ENCODE data around the gene CFAP58.

CFAP58 gene

DNA sequence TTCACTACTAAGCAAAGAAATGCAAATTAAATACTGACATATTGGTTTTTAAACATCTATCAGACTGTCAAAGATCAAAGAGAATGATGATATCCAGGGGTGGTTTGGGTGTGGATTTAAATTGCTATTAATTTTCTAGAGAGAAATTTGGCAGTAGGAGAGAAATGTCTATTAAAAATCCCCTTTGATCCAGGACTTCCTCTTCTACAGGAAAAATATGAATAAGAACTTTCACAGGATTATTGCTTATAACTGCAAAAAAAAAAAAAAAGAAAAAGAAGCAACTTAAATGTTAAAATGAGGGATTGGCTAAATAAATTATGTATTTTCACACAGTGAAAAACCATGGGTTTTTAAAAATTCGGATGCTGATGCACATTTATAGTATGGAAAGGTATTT, 21.0 kb downstream of the CFAP58 start:
- TF ChIP-seq, protein P1, sequence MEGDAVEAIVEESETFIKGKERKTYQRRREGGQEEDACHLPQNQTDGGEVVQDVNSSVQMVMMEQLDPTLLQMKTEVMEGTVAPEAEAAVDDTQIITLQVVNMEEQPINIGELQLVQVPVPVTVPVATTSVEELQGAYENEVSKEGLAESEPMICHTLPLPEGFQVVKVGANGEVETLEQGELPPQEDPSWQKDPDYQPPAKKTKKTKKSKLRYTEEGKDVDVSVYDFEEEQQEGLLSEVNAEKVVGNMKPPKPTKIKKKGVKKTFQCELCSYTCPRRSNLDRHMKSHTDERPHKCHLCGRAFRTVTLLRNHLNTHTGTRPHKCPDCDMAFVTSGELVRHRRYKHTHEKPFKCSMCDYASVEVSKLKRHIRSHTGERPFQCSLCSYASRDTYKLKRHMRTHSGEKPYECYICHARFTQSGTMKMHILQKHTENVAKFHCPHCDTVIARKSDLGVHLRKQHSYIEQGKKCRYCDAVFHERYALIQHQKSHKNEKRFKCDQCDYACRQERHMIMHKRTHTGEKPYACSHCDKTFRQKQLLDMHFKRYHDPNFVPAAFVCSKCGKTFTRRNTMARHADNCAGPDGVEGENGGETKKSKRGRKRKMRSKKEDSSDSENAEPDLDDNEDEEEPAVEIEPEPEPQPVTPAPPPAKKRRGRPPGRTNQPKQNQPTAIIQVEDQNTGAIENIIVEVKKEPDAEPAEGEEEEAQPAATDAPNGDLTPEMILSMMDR (IDR thresholded peaks at IDR 0.05; ENCODE audit: control insufficient read depth, extremely low read depth, insufficient read depth) = no peak
- DNase-seq (ENCODE audit: low read depth) = no peak
- H3K4me3 ChIP-seq (ENCODE audit: low read depth, low read length) = no peak overlapping the region

DNA sequence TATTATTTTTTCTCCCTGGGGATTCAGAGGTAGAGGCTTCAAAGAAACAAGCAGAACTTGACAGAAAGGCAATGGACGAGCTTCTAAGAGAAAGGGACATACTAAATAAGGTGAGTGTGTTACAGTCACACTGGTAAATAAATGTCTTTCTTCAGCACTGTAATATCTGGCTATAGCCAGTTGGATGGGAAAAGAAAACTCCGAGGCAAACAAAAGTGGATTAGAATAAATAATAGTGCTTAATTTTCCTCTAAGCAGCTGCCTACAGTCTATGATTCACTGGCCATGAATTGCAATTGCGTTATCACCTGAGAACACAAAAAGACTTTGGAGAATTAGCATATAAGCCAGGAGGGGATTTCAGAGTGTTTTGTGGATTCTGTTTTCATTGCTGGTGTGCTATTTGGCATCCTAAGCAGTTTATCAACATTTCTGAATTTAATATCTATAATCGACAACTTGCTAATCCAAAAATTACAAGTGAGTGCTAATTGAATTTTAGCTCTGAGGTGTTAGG, 23.2 kb downstream of the CFAP58 start:
- TF ChIP-seq, protein P1 (IDR thresholded peaks at IDR 0.05; ENCODE audit: control insufficient read depth, extremely low read depth, insufficient read depth) = no peak
- no peak overlapping the region for H3K4me3 ChIP-seq (ENCODE audit: low read depth, low read length)
- no peak for DNase-seq (ENCODE audit: low read depth)

DNA sequence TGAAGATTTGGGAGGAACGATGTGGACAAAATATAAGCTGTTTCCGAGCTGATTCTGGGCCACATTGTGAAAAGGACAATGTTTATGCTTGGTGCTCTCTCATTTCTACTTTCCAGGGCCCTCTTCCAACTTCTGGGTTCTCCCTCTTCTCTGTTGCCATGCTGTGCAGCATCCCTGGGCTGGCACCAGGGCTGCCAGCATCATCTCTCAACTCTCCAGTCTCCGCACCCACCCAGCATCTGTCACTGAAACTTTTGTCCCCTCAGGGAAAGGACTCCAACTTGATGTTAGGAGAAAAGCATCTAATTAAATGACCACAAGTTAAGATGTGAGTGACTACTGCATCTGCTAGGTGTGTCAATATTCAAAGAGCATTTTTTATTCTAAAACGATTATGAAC, 26.7 kb downstream of the CFAP58 start:
- no peak overlapping the region for H3K4me3 ChIP-seq (ENCODE audit: low read depth, low read length)
- TF ChIP-seq, protein P1 (IDR thresholded peaks at IDR 0.05; ENCODE audit: control insufficient read depth, extremely low read depth, insufficient read depth) = no peak
- DNase-seq (ENCODE audit: low read depth) = no peak

DNA sequence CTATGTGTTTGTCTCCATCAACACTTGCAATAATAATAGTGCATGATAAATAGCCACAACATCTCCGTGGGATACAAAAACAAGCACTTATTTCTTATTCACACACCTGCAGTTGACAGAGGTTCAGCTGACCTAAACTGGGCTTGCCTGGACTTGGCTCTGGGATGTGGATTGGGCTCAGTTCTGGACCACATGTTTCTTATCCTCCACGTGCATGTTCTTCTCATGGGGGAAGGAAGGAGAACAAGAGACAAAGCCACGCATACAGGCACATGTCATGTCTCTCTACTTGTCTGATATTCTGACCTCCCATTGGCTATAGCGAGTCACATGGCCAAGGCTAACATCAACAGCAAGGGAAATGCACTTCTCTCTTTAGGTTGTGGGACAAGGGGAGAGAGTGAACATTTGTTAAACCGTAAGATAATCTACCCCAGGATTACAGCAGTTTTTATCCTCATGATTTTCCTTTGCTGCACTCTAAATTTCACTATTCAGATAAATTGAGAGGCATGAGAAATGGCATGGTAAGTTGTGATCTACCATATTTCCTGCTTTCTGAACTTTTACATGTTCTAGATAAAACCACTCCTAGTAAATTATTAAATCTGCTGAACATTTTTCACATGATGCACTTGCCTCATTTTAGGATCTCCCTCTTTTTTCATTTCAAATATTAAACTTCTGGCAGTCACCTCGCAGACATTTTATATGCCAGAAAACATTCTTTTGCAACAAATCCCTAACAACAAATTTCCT, 33.7 kb downstream of the CFAP58 start:
- DNase-seq (ENCODE audit: low read depth) = no peak
- TF ChIP-seq, protein P1 (IDR thresholded peaks at IDR 0.05; ENCODE audit: control insufficient read depth, extremely low read depth, insufficient read depth) = no peak
- no peak overlapping the region for H3K4me3 ChIP-seq (ENCODE audit: low read depth, low read length)

DNA sequence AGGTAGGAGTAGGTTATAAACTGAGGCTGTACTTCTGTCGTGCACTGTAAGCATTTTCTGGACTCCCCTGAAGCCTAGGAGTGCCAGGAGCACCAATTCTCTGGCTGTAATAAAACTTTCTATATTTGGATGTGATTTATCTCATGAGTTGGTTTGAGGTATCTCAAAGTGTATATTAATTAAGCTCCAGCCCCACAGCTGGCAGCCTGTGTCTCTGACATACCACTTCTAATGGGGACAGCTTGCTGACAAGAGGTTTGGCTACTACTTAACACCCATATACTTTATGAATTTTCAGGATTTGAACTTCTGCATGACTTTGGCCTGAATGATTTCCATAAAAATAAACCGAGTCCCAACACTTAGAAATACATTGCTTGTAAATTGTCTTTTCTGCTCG, 35.2 kb downstream of the CFAP58 start:
- TF ChIP-seq, protein P1 (IDR thresholded peaks at IDR 0.05; ENCODE audit: control insufficient read depth, extremely low read depth, insufficient read depth) = no peak
- no peak for DNase-seq (ENCODE audit: low read depth)

DNA sequence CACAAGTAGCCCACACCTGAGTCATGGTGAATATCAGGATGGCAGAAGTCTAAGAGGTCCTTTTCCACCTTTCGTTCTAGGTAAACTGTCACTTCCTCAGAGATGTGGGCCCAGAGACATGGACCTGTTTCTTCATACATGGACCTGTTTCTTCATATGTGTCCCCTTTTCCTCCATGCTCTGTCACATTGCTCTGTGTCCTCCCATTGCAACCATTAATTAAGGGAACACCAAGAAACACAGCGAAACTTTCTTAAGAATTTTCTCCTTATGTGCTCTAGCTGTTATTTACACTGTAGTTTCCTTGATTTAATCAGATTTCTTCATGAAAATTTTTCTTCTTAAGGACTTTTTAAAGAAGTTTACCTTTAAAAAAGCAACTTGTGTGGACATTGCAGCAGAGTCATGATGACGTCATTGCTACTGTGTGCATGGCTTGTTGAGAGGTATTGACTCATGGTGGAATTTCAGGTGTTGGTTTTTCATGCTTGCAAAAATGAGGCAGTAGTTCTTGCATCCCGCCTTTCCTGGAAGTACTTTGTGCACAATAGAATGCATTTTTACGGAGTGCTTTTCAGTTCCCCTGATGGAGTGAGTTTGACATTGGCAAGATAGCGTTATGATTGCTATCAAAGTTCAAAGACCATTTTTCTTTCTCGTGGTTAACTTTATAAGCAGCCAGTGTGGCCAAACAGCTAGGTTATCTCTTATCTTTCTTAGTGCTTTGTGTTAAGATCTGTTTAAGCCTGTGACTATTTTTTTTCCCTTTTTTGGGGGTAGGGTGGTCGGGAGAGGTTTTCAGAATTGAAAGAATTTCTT, 37.7 kb downstream of the CFAP58 start:
- peak; percentile 7 for DNase-seq (ENCODE audit: low read depth)
- TF ChIP-seq, protein P1 (IDR thresholded peaks at IDR 0.05; ENCODE audit: control insufficient read depth, extremely low read depth, insufficient read depth) = no peak
- no peak overlapping the region for H3K4me3 ChIP-seq (ENCODE audit: low read depth, low read length)

More for the DNA sequence above, 35.2 kb downstream of the CFAP58 start:
- no peak overlapping the region for H3K4me3 ChIP-seq (ENCODE audit: low read depth, low read length)
